HG03432 (cell line): ENCODE measurements around the gene NEK8.
"Not testable (repeated sequence)": the region's sequence is repeated elsewhere in the genome, so short reads cannot be mapped to it uniquely, and the experiment has no call there.

Experiments used
- ATAC-seq: cut with Tn5 transposase; IDR thresholded peaks from one replicate; pipeline ENCODE4 v1.9.1; 2021; ENCODE audit warnings: mild to moderate bottlenecking, moderate library complexity; ENCODE audit not compliant: unreplicated experiment

Gene NEK8

GRCh38 chr17:28707339-28707720 lies 21.3 kb upstream of the NEK8 start:
- no peak for ATAC-seq

GRCh38 chr17:28710861-28711722 lies 17.5 kb upstream of the NEK8 start:
- peak; percentile 88 for ATAC-seq

DNA sequence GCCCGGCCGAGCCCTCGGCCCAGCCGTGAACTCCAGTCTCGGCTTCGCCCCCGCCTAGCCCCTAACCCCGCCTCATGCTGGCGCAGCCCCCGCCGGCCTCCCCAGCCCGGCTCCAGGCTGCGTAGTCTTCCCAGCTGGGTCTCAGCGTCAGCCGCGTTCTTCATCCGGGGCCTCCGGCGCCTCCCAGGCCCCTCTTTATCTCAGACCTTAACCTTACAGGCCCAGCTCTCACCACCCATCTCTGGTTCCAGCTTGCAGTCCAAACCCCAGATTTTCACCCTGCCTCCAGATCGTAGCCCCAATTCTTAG lies 16.9 kb upstream of the NEK8 start, which contains the start of gene PROCA1:
Gene PROCA1, minus strand, starts transcription at position 166 of the 309 bp plus-strand sequence. CDS start 228 bp downstream, outside the sequence.
- ATAC-seq: no peak

DNA sequence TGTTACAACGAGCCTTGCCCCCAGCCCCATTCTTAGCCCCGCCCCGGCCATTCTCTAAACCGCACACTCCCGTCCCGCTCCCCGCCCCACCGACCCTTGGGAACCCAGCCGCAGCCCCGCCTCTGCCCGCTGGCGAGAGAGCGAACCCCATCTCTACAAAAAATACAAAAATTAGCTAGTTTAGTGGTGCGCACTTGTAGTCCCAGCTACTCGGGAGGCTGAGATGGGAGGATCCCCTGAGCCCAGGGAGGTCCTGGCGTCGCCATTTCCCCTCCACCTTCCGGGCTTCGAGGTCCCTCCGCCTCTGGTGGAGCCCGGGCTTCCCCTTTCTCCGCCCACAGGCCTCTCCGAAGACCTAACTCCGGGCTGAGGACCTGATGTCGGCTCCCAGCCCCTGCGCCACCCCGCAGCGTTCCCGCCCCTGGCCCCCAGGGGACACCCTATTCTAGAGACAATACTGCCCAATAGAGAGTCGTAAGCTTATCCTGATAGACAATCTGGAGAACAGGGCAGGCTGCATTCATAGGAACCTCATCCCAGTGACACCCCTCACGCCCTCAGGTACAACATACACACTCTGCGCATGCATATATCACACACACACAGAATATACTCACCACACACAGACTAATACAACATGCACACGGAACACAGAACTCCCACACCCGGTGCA lies 16.4 kb upstream of the NEK8 start:
- peak; percentile 21 for ATAC-seq

GRCh38 chr17:28712705-28713415 lies 15.7 kb upstream of the NEK8 start:
- no peak for ATAC-seq

GRCh38 chr17:28714281-28714680 lies 14.3 kb upstream of the NEK8 start:
- ATAC-seq: no peak

DNA sequence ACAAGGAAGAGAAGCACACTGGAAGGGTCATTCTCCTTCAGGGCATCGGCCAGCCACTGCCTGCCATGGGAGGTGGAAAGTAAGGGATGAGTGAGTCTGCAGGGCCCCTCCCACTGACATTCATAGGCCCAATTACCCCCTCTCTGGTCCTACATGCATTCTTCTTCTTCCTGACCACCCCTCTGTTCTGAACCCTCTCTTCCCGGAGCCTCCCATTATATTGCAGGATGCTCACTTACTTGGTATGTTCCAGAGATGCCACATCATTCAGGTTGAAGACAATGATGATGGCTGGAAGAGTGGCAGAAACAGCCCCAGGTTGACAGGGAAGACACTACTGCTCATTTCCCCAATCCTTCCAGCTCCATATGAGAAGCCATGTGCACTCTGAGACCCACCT lies 13.4 kb upstream of the NEK8 start:
- ATAC-seq: no peak

GRCh38 chr17:28716740-28717577 lies 11.6 kb upstream of the NEK8 start:
- no peak for ATAC-seq

- no peak for ATAC-seq
Measured at GRCh38 chr17:28717578-28718332, 10.8 kb upstream of the NEK8 start, which contains the start of gene RAB34. RAB34 (minus strand) TSS chr17:28717868; CDS start chr17:28717266, 602 bp downstream.

GRCh38 chr17:28718333-28719020 lies 10.1 kb upstream of the NEK8 start:
- no peak for ATAC-seq

DNA sequence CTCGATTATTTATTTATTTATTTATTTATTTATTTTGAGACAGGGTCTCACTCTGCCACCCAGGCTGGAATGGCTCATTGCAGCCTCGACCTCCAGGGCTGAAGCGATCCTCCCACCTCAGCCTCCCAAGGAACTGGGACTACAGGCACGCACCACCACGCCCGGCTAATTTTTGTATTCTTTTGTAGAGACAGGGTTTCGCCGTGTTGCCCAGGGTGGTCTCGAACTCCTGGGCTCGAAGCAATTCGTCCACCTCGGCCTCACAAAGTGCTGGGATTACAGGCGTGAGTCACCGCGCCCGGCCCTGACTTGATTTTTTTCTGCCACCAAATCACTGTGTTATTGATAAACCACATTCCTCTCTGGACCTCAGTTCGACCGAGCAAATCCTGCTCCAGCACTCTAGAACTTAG lies 9.6 kb upstream of the NEK8 start:
- ATAC-seq: no peak

- no peak for ATAC-seq
Measured at GRCh38 chr17:28720247-28720996, 8.2 kb upstream of the NEK8 start.

DNA sequence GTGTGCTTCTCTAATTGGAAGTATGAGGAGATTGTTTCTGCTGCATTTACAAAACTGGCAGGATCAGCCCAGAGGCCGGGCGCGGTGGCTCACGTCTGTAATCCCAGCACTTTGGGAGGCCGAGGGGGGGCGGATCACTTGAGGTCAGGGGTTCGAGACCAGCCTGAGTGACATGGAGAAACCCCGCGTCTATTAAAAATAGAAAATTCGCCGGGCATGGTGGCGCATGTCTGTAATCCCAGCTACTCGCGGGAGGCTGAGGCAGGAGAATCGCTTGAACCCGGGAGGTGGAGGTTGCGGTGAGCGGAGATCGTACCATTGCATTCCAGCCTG lies 7.6 kb upstream of the NEK8 start:
- not testable (repeated sequence) for ATAC-seq

DNA sequence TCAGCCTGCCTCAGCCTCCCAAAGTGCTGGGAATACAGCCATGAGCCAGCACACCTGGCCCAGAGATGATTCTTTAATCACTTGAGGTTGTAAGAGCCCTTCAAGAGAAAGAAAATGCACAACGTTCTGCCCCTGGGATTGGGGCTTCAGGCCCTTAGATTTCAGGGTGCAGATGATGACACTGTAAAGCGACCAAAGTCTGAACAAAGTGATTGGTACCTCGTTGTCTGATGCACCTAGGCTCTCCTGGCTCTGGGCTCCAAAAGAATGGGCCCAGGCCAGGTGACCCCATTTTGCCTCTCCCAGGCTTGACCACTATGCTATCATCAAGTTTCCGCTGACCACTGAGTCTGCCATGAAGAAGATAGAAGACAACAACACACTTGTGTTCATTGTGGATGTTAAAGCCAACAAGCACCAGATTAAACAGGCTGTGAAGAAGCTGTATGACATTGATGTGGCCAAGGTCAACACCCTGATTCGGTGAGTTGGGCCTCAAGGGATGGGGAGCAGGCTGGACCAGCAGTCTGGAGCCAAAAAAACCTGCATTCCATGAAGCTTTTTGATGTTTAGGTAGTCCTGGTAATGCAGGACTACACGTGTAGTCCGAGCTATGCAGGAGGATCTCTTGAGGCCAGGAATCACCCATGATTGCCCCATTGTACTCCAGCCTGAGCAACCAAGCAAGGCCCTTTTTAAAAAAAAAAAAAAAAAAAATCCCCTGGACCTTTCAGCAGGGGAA lies 6.0 kb upstream of the NEK8 start:
- ATAC-seq: no peak

GRCh38 chr17:28723159-28723835 lies 5.3 kb upstream of the NEK8 start:
- no peak for ATAC-seq

GRCh38 chr17:28723836-28724499 lies 4.6 kb upstream of the NEK8 start:
- not testable (repeated sequence) for ATAC-seq
